ENCODE measurements around the gene GALK1. TPM values are rescaled to one million over a fixed set of nuclear protein-coding genes. Genes with fewer than 3 reads are reported as not detected.

Gene GALK1
- total RNA-seq, 3 donors from 2014 or later = 7.1 to 18.2 (median 18.2) TPM

GRCh38 chr17:75731086-75731715, 33.8 kb downstream of the GALK1 start:
- Histone ChIP-seq H3K36me3 (ENCODE audit: low read depth) (peaks cover 6% of the 10 kb centered on the region), H3K4me3 (no peak overlapping the region), H3K9me3 (no peaks in the 10 kb centered on the region), H3K4me1 (ENCODE audit: low read depth) (peaks cover 10% of the 10 kb centered on the region)
- no peak for TF ChIP-seq CTCF (IDR thresholded peaks at IDR 0.05)
- intact Hi-C loops (cut with DNase I, micrococcal nuclease) = no loop called here
- DNase-seq (no peak), ATAC-seq (peak; percentile 5)

GRCh38 chr17:75730065-75730464, 34.9 kb downstream of the GALK1 start:
- TF ChIP-seq CTCF (IDR thresholded peaks at IDR 0.05) = no peak
- ATAC-seq (no peak), DNase-seq (no peak)
- H3K9me3 ChIP-seq = no peaks in the 10 kb centered on the region
- intact Hi-C loops (cut with DNase I, micrococcal nuclease) = no loop called here
- H3K36me3 ChIP-seq (ENCODE audit: low read depth) = peaks cover 6% of the 10 kb centered on the region
- peaks cover 10% of the 10 kb centered on the region for H3K4me1 ChIP-seq (ENCODE audit: low read depth)
- no peak overlapping the region for H3K4me3 ChIP-seq

GRCh38 chr17:75729351-75729750, 35.6 kb downstream of the GALK1 start:
- intact Hi-C loops (cut with DNase I, micrococcal nuclease) = no loop called here
- ATAC-seq (no peak), DNase-seq (no peak)
- H3K36me3 ChIP-seq (ENCODE audit: low read depth) = peaks cover 6% of the 10 kb centered on the region
- no peaks in the 10 kb centered on the region for H3K9me3 ChIP-seq
- TF ChIP-seq CTCF (IDR thresholded peaks at IDR 0.05) = no peak
- H3K4me3 ChIP-seq = no peak overlapping the region
- H3K4me1 ChIP-seq (ENCODE audit: low read depth) = peaks cover 14% of the 10 kb centered on the region

- H3K36me3 ChIP-seq (ENCODE audit: low read depth) = peaks cover 6% of the 10 kb centered on the region
- intact Hi-C loops (cut with DNase I, micrococcal nuclease) = no loop called here
These were observed 37.6 kb downstream of the GALK1 start for GRCh38 chr17:75727391-75727790.

GRCh38 chr17:75725504-75725903, 39.5 kb downstream of the GALK1 start:
- ATAC-seq = no peak
- peaks cover 6% of the 10 kb centered on the region for H3K36me3 ChIP-seq (ENCODE audit: low read depth)
- intact Hi-C loops (cut with DNase I, micrococcal nuclease) = no loop called here

More at GRCh38 chr17:75727391-75727790, 37.6 kb downstream of the GALK1 start:
- Histone ChIP-seq H3K4me1 (ENCODE audit: low read depth) (peaks cover 18% of the 10 kb centered on the region), H3K4me3 (no peak overlapping the region), H3K9me3 (no peaks in the 10 kb centered on the region)
- DNase-seq = no peak
- TF ChIP-seq CTCF (IDR thresholded peaks at IDR 0.05) = no peak
- ATAC-seq = no peak

More at GRCh38 chr17:75725504-75725903, 39.5 kb downstream of the GALK1 start:
- no peak for DNase-seq
- no peak for TF ChIP-seq CTCF (IDR thresholded peaks at IDR 0.05)
- peaks cover 18% of the 10 kb centered on the region for H3K4me1 ChIP-seq (ENCODE audit: low read depth)
- H3K9me3 ChIP-seq = no peaks in the 10 kb centered on the region
- H3K4me3 ChIP-seq = no peak overlapping the region
